Stimulated activated CD8-positive, alpha-beta memory T cell treated with anti-CD3 and anti-CD28 coated beads, Interleukin-2, amount 100 ng/mL, for 48 hours (primary cell): ENCODE data around the gene WDFY3.

ENCODE experiments used
- DNase-seq, 2 donors: peaks; one replicate each; pipeline ENCODE4 v3.0.0-alpha.2; 2020; ENCODE audit warnings: low read depth in 2 of 2

The WDFY3 gene

DNA sequence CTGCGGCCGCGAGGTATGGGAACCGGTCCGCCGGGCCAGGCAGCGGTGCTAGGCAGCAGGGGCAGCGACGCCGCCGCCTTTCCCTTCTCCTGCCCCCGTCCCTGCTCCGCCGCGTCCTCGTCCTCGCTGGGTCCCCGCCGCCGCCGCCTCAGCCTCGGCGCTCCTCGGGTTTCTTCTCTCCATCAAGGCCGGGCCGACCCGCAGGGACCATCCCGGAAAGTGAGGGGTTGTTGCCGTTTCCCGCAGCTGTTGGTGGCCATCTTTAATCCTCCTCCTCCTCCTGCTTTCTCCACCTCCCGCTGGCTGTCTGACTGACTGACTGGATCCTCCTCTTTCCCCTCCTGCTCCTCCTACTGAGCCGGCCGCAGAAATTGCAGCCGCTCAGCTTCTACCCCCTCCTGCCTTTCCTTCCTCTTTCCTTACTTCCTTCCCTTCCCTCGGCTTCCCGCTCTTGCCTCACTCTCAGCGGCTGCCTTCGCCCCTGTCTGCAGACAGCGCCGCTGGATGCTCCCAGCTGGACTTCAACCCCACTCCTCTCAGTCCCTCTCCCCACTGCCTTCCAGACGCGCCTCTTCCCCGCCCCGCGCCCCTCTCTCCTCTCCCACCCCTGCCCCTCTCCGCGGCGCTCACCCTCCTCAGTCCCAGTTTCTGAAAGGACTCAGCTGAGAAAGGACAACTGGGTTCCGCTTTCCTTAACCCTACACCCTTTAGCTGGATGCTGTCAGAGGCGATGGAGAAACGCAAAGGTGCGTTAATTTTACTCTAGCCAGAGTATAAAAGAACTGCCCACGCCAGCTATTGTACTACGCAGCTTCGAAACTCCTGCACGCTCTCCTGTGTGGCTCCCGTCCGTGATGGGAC lies at the start of gene WDFY3:
TSS of gene WDFY3 (minus strand) at position 309 of the 861 bp plus-strand sequence. CDS start 106,099 bp downstream, outside the sequence.
- peak in 1 of 2 donors; percentile 0 for DNase-seq

- DNase-seq, result no peak
Observed at GRCh38 chr4:85005865-85006377, 39.4 kb upstream of the WDFY3 start.

- no peak for DNase-seq
Observed at GRCh38 chr4:85000343-85000742, 33.9 kb upstream of the WDFY3 start.

DNA sequence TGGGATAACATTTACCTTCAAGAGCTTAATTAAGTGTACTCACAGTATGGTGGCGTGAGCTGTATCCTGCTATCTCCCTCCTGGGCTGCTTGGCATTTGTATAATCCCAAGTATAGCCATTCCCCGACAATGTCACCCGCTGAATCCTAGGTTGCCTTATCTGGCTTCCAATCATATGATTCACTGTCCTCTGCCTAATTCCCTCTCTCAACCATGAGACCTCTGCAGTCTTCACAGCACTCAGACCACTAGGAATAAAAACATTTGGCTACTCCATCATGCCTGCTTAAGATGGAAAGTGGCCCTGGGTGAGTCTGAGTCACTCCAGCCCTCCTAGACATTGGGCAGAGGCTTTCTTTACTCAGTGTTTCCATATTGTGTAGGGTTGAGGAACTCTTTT lies 28.9 kb upstream of the WDFY3 start:
- DNase-seq, result no peak

DNA sequence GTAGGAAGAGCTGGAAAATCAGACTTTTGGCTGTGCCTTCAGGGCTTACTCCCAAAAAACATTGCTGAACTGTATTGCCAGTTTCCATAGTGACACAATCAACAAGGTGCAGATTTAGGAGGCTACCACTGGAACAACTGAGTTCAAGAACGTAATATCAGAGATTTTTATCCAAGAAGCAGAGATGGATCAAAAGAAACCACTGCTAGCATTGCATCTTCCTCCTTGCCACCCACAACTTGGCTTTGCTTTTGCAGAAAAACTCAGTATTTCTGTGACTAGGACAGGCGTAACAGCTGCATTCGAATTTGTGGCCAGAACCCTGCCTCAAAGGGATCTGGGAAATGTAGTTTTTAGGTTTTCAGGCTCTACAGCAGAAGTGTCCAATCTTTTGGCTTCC lies 27.8 kb upstream of the WDFY3 start:
- no peak for DNase-seq

GRCh38 chr4:84985952-84986351 lies 19.5 kb upstream of the WDFY3 start:
- DNase-seq, result no peak

GRCh38 chr4:84977396-84977795 lies 10.9 kb upstream of the WDFY3 start:
- no peak for DNase-seq

DNA sequence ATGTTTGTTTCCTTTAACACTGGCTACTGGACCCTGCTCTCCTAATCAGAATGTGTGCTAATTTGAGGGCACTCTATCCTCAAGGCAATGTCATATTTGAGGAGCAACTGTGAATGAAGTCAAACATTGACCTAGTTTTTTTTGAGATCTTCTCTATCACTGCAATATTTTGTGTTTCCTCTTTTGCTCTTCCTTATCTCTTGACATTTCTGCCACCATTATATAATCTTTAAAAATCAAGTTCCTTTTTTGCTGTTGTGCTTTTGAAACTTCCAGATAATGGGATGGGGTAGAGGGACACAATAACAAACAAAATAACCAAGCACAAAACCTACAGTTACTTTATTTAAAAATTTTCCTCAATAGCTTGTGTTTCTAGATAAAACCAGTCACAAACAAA lies 7.4 kb upstream of the WDFY3 start:
- DNase-seq, result no peak

DNA sequence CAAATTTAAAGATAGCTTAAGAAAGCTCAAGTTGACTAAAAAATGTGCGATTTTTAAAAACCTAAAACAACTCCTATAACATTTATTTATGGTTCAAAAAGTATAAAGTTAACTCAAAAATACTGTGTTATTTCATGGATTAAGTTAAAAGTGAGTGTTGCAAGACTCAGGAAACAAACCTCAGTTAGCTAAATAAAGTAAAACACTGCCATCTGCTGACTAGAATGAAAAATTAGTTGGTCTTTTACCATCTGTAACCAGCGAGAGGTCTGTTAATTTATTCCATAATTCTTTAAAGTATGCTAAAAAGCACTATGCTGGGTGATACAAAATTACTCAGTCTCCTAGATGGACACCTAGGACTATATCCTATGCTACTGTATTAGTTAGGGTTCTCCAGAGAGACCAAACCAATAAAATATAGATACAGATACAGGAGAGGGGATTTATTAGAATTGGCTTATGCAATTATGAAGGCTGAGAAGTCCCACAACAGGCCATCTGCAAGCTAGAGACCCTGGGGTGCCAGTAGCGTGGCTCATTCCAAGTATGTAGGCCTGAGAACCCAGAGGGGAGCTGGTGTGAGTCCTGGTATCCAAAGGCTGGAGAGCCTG lies 4.9 kb upstream of the WDFY3 start:
- no peak for DNase-seq

GRCh38 chr4:84968925-84969324 lies 2.4 kb upstream of the WDFY3 start:
- no peak for DNase-seq

GRCh38 chr4:84967243-84967690 lies 777 bp upstream of the WDFY3 start:
- no peak for DNase-seq

GRCh38 chr4:84965553-84966381 lies 723 bp downstream of the WDFY3 start:
- no peak for DNase-seq

DNA sequence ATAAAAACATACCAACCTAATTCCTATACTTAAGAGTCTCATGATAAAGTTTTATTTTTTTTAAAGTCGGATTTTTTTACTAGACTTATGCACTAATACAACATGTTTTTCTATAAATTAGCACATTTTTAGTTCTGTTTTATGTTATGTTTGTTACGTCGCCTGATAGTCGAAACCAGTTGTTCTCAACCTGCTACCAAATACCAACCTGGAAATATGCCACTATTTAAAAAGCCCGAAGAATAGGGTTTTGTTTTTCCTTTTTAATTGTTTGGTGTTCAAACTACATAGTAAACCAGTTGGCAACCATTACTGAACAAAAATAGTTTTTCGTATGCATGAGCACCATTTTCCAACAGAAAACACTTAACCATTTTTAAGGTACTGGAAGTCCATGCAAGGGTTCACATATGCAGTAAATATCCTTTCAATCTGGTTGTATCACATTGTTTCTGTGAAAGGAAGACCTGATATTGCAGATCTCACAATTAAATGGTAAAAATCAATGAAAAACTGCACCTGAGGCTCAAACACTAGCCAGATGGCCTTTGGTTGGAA lies 1.4 kb downstream of the WDFY3 start:
- DNase-seq, result no peak

DNA sequence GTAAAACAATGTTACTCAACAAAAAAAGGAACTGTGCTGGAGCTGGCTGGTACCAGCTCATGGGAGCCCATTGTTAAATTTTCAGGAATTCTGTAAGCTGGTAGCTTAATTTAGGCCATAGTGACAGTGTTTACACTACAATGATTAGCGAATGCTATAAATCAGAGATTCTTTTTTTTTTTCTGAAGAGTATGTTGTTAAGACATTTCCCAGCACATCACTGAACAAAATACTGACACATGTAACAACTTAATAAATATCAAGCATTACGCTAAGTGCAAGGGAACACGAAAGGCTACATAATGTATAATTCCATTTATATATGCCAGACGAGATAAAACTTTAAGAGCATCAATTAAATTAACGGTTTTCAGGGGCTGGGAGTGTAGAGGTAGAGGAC lies 4.4 kb downstream of the WDFY3 start:
- no peak for DNase-seq

- no peak for DNase-seq
Observed at GRCh38 chr4:84958434-84958833, 8.1 kb downstream of the WDFY3 start.

DNA sequence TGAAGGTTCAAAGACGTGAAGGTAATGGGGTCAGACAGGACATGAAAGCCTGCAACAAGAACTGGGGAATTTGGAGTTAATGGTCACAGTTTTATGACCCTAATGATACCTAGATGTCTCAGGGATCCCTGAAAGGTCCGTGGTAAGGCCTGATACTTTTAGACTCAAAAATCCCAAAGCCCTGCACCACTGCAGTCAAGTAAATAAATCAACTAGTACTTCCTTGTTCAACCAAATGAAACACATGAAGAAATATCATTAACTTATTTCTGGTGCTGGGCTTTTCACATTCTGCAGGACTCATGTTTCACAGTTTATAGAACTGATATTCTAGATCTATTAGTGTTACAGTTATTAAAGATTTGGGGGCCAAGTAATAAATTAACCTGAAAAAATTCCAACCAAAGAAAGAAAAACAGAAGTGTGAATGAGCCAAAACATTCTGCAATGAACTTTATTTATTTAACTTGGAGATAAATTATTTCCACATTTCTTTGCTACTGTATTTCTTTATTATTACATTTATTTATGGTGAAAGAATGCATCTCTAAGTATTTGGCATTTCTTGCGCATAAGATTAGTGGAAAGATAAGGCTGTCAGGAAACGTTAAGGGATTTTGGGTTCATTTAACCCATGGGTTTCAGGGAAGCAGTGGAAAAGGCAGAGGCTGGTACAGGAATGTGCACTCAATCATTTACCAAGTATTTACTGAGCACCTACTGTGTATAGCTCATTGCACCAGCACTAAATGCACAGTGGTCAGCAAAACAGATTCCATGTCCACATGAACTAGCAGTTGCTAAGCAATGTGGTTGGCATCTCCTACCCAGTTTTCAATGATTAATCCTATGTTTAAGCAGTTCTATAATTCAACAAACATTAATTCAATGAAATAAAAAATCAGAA lies 8.7 kb downstream of the WDFY3 start:
- DNase-seq, result no peak

GRCh38 chr4:84956014-84956413 lies 10.5 kb downstream of the WDFY3 start:
- no peak for DNase-seq

DNA sequence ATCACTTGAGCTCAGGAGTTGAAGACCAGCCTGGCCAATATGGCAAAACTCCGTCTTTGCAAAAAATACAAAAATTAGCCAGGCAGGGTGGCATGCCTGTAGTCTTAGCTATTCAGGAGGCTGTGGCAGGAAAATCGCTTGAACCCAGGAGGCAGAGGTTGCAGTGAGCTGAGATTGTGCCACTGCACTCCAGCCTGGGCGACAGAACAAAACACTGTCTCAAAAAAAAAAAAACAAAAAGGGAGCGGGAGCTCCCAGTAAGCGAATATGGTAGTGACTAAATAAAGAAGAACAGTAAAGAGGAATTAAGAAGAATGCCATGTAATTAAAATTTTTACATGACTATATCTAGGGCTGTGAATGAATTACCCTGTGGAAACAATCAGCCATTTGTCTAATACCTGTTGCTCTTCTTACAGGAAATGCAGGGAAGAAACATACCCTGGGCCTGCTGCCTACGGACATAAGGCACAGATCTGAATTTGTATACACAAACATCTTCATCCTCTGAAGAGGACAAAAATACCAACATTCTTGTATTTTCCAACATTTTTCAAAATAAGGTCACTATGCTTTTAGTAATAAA lies 11.4 kb downstream of the WDFY3 start:
- DNase-seq, result no peak

DNA sequence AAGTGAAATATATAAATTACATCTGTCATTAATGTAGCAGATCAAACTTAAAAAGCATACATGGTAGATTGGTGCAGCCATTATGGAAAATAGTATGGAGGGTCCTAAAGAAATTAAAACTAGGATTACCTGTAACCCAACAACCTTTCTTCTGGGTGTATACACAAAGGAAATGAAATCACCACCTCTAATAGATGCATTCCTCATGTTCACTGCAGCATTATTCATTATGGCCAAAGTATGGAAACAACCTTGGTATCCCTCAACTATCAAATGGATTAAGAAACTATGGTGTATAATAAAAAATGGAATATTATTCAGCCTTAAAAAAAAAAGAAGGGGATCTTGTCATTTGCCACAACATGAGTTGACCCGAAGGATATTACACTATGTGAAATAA lies 13.7 kb downstream of the WDFY3 start:
- no peak for DNase-seq

DNA sequence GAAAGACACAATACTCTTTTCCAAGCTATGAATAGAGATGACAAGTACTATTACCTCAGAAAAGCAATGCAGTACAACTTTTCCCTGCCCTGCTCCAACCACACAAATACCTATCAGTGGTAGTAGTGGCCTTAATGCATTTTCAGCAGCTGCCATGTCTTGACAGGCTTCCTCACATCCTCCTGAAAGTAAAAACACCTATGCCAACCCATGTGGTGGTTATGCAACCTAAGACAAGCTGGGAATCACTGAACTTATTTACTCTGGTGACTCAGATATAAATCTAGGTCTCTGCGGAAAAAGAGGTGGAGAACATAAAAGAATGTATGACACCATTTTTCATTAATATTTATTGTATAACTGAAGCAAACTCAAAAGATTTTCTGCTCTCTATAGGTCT lies 14.5 kb downstream of the WDFY3 start:
- no peak for DNase-seq
